ENCODE measurements around the gene NR1H2. TPM values are rescaled to one million over a fixed set of nuclear protein-coding genes. Genes with fewer than 3 reads are reported as not detected.
"Not testable (repeated sequence)": the region's sequence is repeated elsewhere in the genome, so short reads cannot be mapped to it uniquely, and the experiment has no call there.

The NR1H2 gene
- polyA plus RNA-seq (ENCODE audit: insufficient read length): 20.9 TPM

DNA sequence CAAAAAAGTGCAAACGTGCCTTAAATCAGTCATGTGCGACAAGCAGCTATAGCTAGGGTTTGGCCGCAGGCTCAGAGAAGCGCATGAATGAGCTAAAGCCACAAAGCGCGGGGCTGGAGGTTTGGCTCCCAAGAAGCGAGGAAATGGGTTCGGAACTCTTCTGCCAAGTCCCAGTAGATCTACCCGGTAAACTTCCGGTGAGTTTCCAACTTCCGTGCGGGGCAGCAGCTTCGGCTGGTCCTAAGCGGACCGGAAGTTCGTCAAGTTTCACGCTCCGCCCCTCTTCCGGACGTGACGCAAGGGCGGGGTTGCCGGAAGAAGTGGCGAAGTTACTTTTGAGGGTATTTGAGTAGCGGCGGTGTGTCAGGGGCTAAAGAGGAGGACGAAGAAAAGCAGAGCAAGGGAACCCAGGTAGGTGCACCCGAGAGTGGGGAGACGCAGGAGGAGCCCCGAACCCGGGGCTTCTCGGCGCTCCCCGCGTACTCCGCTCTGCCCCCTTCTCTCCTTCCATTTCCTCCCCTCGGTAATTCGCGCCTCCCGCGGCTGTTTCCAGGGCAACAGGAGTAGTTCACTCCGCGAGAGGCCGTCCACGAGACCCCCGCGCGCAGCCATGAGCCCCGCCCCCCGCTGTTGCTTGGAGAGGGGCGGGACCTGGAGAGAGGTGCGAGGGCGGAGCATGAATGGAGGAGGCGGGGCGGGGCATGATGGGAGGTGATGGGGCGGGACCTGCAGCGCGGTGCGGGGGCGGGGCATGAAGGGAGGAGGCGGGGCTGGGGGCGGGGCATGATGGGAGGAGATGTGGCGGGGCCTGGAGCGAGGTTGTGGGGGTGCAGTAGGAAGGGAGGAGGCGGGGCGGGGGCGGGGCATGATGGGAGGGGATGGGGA lies at the start of gene NR1H2:
TSS of gene NR1H2 (plus strand) at position 292 of the 885 bp plus-strand sequence. CDS start 1,149 bp downstream, outside the sequence.
- DNase-seq (ENCODE audit: low read depth): peak; percentile 95

DNA sequence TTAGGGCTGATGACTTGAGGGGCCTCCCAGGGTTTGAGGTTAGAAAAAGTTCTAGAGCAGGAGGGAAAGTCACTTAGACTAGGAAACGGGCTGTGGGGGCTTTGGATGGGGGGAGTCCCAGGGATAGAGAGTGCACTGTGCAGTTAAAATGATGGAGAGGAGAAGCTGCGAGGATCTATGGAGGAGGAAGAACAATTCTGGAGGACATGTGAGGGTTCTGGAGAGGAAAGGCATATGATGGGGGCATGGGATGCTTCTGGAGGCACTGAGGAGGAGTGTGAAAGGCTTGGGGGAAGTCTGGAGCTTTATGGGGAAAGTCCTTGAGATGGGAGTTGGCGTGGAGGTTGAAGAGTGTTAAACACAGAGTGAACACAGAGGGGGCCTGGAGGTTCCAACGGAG lies 49.2 kb upstream of the NR1H2 start:
- no peak for DNase-seq (ENCODE audit: low read depth)

DNA sequence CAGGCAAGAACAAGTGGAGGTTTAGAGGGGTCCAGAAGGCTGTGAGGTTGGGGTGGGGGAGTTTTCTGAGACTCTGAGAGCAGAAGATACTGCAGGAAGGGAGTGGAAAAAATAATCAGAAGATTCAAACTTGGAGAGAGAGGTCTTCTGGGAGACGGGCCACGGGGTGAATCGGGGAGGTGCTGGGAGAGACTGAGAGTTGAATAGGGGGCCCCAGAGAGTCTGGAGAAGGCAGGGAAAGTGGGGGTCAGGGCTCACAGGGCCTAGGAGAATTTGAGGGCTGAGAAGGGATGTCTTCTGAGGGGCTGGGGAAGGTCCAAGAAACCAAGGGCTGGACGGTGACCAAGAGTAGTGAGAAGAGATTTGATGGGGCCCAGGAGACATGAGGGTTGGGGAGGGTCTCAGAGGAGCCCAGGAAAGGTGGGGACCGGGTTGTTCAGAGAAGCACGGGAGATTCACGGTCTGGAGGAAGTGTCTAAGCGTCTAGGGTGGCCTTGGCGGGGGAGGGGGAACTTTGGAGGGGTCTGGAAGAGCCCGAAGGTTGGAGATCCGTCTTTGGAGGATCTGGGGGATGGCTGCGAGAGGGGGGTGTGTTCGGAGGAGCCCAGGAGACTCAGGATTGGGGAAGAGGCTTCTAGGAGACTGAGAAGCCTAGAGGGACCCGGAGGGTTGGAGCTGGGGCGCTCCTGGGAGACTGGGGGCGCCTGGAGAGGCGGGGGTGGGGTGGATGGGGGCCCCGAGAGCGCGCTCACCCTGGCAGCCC lies 48.6 kb upstream of the NR1H2 start:
- DNase-seq (ENCODE audit: low read depth): no peak

DNA sequence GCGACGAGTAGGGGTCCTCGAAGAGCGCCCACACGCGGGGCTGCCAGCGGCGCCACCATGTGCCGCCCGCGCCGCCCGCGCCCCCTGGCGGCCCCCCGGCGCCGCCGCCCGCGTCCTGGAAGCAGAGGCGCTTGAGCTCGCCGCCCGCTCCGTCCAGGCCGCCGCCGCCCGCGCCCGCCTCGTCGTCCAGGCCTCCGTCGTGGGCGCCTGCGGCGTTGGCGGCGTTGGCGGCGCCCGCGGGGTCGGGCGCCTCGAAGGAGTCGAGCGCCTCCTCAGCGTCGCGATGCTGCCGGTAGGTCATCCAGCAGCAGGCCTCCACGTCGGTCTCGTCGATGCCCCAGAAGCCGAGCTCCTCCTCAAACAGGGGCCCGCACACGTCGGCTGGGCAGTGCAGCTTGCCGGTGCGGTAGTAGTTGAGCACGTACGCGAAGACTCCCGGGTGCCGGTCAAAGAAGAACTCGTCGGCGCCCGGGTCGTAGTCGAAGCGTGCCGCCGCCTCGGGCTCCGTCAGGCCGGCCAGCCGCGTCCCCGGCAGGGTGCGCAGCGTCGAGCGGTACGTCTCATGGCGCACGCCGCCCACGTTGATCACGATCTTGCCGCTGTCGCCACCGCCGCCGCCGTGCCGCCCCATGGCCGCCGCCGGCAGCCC lies 47.9 kb upstream of the NR1H2 start:
- no peak for DNase-seq (ENCODE audit: low read depth)

DNA sequence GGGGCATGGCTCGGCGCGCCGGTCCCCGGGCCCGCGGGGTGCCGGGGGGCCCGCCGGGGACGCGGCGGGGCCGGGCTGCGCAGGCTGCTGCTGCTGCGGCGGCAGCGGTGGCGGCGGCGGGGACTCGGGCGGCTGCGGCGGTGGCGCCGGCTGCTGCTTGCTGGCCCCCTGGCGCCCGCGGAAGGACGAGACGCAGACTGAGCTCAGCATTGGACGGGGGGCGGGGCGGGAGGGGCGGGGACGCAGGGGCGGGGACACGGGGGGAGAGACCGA lies 47.4 kb upstream of the NR1H2 start:
- DNase-seq (ENCODE audit: low read depth): no peak

DNA sequence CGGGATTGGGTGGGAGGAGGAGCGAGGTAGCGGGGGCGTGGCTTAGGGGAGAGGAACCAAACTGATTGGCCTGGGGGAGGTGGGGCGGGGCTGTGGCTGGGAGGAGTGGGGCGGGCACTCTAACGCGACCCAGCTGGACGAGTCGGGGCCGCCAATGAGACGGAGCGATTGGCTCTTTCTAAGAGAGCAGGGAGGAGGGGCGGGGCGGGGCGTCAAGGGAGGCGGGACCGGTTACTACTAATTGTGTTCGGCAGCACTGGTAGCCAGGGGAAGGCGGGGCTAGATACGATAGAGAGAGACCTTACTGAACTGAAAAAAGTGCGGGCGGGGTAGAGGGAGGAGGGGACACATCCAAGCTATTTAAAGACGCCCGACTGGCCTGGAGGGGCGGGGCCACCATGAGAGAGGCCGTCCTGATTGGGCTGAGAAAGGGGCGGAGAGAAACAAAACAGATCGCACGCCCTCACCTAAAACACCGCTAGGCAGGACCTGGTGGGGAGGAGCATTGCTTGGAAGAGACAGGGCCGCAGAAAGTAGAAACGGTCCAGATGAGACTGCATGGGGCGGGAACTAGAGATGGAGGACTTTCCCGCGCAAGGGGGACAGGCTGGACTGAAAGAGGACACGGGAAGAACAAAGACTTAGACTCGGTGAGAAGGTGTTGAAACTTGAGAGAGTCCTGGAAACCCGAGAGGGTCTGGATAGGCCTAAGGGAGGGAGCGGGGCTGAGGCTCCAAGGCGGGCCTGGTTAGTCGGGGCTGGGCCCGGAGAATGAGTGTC lies 46.9 kb upstream of the NR1H2 start, which contains the start of gene KCNC3:
TSS of gene KCNC3 (minus strand) at position 232 of the 780 bp plus-strand sequence. CDS start 295 bp downstream, outside the sequence.
- DNase-seq (ENCODE audit: low read depth): peak; percentile 58

DNA sequence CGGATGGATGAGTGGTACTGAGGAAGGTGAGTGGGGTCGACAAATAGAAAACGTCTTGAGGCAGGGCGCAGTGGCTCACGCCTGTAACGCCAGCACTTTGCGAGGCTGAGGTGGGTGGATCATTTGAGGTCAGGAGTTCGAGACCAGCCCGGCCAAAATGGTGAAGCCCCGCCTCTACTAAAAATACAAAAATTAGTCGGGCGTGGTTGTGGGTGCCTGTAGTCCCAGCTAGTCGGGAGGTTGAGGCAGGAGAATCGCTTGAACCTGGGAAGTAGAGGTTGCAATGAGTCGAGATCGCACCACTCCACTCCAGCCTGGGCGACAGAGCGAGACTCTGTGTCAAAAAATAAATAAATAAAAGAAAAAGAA lies 46.3 kb upstream of the NR1H2 start:
- not testable (repeated sequence) for DNase-seq (ENCODE audit: low read depth)

DNA sequence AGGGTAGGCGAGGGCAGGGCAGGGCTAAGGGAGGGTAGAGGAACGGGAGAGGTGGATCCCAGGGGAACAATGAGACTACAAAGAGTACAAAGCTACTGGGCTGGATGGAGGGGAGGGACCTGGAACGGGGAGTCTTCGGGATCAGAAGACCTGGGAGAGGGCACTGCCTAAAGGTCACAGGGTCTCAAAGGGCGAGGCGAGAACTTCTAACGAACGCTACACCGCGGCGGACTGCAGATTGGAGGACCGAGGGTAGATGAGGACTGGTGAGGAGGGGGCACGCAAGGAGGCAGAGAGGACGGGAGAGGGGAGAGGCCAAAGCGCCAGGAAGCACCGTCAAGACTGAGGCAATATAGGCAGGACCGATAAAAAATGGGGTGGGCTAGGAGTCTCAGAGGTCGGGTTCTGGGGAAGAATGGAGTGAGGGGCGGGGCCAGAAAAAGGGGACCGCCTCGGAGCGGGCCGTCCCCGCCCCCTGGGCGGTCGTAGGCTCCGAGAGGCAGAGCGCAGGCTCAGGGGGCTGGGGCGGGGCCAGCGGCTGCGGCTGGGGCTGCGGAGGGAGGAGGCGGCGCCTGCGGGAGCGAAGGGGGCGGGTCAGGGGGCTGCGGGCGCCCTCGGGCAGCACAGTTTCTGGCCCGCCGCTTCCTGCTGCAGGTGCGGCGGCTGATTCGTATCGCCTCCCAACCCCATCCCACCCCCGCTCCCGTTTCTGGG lies 45.7 kb upstream of the NR1H2 start:
- no peak for DNase-seq (ENCODE audit: low read depth)

DNA sequence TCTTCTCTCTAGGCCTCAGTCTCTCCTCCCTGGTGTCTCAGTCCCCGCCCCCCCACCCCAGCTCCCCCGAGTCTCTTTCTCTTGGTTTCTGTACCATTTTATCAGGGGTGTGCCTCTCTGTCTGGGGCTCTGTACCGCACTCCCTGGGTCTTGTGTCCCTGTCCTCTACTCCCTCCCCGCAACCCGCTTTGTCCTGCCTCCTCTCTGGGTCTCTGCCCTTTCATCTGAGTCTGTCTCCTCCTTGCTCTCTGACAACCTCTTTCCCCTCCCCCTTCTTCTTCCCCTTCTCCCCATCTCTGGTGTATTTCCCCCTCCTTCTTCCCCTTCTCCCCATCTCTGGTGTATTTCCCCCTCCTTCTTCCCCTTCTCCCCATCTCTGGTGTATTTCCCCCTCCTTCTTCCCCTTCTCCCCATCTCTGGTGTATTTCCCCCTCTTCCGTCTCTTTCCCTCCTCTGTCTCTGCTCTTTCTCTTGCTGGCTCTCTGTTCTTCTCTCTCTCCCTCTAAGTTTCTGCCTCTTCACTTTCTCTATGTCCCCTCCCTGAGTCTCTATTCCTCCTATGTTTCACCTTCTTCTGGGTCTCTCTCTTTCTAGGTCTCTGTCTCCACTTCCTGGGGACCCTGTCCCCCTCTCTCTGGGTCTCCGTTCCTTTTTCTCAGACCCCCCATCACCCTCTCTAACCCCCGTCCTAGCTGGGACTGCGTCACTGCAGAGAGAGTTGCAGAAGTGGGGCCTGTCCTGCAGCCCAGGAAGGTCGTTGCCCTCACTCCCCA lies 44.9 kb upstream of the NR1H2 start:
- no peak for DNase-seq (ENCODE audit: low read depth)

DNA sequence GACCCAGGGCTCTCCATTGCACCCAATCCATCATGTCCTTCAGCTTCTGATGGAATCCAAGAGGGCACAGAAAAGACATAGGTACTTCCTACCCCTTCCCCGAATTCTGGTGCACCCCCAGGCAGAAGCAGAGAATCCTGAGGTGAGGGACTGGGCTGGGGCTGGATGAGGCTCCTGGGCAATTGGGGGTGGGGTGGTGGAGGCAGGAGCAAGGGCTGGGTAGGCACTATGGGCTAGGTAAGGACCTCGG lies 44.3 kb upstream of the NR1H2 start:
- no peak for DNase-seq (ENCODE audit: low read depth)

DNA sequence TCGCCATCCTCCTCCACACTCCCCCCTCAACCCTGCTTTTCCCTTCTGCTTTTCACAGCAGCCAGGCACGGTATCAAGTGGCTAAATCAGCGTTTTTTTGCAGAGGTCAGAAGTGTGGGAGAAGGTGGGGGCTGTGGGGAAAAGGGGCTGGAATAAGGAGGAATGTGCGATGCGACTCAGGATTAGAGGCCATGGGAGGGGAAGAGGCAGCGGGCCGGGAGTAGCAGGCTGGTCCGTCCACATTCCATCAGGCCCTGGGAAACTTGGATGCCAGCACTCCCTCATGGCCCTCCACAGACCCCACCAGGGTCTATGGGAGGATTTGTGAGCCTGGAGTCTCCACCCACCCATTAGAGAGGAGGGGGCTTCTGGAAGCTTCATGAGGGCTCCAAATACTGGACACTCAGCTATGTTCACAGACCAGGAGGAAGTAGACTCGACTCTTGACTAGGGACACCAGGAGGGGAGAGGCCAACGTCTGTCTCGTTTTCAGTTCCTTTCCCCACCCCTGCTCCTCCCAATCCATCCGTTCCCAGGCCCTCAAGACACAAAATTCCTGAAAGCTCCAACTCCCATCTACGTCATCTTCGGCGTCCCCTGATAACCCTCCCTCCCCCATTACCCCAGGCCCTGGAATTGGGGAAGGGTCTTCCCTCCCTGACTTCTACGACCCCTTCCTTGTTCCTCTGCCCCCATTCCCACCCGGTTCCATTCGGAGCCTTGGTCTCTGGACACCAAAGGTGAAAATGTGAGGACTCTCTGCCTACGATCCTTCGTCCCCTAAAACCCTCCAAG lies 43.8 kb upstream of the NR1H2 start:
- no peak for DNase-seq (ENCODE audit: low read depth)

DNA sequence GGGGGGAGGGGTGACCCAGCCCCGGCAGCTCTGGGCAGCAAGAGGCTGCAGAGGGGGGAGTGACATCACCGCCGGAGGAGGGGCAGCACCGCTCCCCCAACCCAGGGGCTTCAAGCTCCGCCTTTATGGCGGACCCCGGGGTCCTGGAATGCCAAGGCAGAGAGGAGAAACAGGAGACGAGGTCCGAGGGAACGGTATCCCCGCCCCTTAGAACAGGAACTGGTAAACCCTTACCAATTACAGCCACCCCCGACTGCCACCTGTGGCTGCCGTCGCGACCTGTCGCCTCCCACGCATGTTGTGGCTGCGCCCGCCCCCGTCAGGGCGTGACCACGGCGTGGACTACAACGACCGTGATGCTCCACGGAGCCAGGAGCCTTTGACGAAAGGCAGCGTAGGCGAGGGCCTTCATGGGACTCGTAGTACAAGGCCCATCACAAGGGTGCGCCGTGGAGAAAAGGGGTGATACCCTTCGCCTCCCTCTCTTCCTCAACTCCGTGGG lies 43.0 kb upstream of the NR1H2 start:
- DNase-seq (ENCODE audit: low read depth): no peak

DNA sequence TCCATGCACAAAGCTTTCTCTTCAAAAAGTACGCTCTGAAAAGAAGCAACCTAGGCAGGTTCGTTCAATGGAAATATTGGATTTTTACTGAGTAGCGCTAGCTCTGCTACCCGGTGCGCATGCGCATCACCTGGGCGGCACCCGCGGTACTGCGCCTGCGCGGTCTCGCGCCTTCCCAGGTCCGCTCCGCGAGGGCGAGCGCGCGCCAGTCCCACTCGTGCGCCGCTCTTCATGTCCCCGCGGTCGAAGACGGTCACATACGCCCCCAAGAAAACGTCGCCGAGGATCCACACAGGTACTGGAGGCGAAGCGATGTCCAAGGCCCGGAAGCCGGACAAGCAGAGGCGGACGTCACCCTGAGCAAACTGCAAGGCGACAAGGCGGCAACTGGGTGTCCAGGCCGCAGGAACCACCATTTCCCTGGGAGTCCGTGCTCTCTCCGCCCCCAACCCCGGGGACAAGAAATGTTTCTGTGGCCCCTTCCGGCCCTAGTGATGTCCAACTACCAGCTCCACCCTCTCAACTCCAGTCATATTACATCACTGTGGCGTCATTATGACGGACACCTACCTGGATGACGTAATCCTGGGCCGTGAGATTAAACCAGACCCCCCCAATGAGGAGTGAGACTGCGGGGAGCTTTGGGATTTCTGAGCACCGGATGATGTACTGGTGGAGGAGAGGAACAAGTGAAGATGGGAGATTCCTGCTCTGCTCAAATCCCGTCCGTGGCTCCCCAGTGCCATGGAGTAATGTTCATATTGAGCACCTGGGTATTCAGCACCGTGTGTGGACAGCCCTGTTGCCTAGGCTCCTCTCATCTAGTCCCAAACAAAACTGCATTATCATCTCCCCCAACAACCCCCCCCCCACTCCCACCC lies 42.3 kb upstream of the NR1H2 start:
- no peak for DNase-seq (ENCODE audit: low read depth)

DNA sequence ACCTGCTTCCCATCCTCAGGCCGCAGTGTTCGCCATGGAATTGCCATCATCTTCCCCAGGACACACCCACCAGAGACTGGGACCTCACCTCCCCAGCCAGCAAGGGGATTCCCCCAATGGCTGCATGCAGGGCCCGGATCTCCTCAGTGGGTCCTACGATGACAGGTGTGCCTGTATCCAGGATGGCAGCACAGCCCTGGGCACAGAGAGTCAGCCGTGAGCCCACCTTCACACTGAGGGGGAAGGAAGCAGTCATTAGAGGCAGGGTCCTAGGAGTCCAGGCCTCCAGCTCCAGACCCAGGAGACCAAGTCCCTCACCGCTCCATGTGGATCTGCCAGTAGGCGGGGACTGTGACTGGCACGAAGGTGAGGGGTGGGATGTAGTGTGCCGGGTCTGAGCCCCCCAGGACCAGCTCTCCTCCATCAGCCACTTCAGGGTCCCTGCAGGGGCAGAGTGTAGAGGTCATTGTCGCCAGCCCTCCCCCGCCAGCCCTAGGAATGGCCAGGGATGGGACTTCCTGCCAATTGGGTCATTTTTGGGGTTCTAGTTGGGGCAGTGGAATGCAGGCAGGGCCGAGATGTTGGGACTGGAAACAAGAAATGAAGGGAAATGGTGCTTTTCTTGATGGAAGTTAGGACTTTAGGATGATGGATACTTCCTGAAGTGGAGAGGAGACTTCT lies 41.4 kb upstream of the NR1H2 start:
- DNase-seq (ENCODE audit: low read depth): no peak

DNA sequence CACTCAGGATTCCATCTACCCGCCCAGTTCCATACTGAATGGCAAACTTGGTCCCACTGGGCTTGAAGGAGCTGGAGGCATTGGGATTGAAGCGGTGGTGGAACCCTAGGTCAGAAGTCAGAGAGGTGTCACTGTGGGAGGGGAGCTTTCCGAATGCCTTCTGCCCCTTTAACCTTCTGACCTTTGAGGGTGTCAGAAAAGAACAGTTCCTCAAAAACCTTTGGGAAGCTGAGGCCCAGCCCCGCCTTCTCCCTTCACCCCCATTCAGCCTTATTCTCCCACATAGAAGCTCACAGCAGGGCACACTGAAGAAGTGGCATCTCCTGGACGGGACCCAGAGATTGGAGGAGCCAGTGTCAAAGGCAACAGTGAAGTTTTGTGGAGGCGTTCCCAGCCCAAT lies 39.2 kb upstream of the NR1H2 start:
- not testable (repeated sequence) for DNase-seq (ENCODE audit: low read depth)

DNA sequence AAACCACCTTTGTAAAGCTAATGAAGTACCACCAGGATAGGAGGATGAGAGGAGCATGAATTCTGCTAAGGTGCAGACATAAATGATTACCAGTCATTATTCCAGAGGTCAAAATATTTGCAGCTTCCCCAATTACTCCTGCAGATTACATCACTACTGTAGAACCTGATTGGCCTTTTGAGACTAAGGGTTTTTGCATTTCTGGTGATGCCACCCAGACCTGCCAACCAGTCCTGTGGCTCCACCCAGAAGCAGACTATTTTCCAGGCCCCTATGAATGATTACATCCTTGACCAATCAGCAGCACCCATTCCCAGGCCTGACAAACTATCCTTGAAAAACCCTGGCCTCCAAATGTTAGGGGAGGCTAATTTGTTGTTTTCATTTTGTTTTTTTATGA lies 35.9 kb upstream of the NR1H2 start:
- no peak for DNase-seq (ENCODE audit: low read depth)

DNA sequence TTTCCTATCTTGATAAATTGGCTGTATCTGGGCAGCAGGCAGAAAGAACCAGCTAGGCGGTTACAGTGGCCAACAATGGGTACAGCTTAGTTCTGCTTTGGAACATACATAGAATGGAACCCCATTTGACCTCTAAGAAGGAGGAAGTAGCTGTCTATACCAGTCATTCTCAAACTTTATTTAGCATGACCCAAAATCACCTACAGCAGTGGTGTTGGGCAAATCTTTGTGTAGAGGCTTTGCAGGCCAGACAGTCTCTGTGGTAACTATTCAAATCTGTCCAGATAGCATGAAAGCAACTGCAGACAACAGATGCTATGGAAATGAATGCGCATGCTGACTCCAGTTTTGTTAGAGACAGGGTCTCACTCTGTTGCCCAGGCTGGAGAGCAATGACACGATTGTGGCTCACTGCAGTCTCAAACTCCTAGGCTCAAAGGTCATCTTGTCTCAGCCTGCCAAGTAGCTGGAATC lies 35.1 kb upstream of the NR1H2 start:
- DNase-seq (ENCODE audit: low read depth): no peak
